ENCODE results near the gene PRDM16. TPM values are rescaled to one million over a fixed set of nuclear protein-coding genes. Genes with fewer than 3 reads are reported as not detected.

The PRDM16 gene
- total RNA-seq, 1 donor from 2014 or later, result 84.2 TPM

GRCh38 chr1:3415260-3416090 lies 346.5 kb downstream of the PRDM16 start:
- Histone ChIP-seq H3K4me1 (peaks cover 0 to 13% of the 10 kb centered on the region in 2 donors), H3K36me3 (peaks cover 42 to 76% of the 10 kb centered on the region in 2 donors), H3K4me3 (no peak overlapping the region), H3K9me3 (peaks cover 0 to 8% of the 10 kb centered on the region in 2 donors), H3K27ac (peak overlapping the region in 1 of 2 donors; percentile 33), H3K27me3 (no peaks in the 10 kb centered on the region)
- DNase-seq (ENCODE audit: low spot score in 2 of 2), result no peak
- intact Hi-C loops (cut with DNase I), result no loop called here
- TF ChIP-seq, protein P1, sequence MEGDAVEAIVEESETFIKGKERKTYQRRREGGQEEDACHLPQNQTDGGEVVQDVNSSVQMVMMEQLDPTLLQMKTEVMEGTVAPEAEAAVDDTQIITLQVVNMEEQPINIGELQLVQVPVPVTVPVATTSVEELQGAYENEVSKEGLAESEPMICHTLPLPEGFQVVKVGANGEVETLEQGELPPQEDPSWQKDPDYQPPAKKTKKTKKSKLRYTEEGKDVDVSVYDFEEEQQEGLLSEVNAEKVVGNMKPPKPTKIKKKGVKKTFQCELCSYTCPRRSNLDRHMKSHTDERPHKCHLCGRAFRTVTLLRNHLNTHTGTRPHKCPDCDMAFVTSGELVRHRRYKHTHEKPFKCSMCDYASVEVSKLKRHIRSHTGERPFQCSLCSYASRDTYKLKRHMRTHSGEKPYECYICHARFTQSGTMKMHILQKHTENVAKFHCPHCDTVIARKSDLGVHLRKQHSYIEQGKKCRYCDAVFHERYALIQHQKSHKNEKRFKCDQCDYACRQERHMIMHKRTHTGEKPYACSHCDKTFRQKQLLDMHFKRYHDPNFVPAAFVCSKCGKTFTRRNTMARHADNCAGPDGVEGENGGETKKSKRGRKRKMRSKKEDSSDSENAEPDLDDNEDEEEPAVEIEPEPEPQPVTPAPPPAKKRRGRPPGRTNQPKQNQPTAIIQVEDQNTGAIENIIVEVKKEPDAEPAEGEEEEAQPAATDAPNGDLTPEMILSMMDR (IDR thresholded peaks at IDR 0.05), result no peak

- Histone ChIP-seq H3K4me1 (peaks cover 0 to 21% of the 10 kb centered on the region in 2 donors), H3K36me3 (peaks cover 45 to 66% of the 10 kb centered on the region in 2 donors), H3K9me3 (peaks cover 0 to 8% of the 10 kb centered on the region in 2 donors), H3K27me3 (no peaks in the 10 kb centered on the region), H3K4me3 (no peak overlapping the region), H3K27ac (peak overlapping the region in 1 of 2 donors; percentile 2)
- intact Hi-C loops (cut with DNase I), result no loop called here
- TF ChIP-seq, protein P1 (IDR thresholded peaks at IDR 0.05), result peak in 1 of 3 experiments; percentile 11
- no peak for DNase-seq (ENCODE audit: low spot score in 2 of 2)
Observed at GRCh38 chr1:3417082-3417739, 348.2 kb downstream of the PRDM16 start.

- no peak for DNase-seq (ENCODE audit: low spot score in 2 of 2)
- H3K27me3 ChIP-seq, result no peaks in the 10 kb centered on the region
- peaks cover 0 to 8% of the 10 kb centered on the region in 2 donors for H3K9me3 ChIP-seq
- H3K27ac ChIP-seq, result no peak overlapping the region
- intact Hi-C loops (cut with DNase I), result no loop called here
- peaks cover 4 to 29% of the 10 kb centered on the region in 2 donors for H3K4me1 ChIP-seq
- TF ChIP-seq, protein P1 (IDR thresholded peaks at IDR 0.05), result no peak
- H3K36me3 ChIP-seq, result peaks cover 38 to 60% of the 10 kb centered on the region in 2 donors
- no peak overlapping the region for H3K4me3 ChIP-seq
Observed at GRCh38 chr1:3417934-3418333, 348.9 kb downstream of the PRDM16 start.

DNA sequence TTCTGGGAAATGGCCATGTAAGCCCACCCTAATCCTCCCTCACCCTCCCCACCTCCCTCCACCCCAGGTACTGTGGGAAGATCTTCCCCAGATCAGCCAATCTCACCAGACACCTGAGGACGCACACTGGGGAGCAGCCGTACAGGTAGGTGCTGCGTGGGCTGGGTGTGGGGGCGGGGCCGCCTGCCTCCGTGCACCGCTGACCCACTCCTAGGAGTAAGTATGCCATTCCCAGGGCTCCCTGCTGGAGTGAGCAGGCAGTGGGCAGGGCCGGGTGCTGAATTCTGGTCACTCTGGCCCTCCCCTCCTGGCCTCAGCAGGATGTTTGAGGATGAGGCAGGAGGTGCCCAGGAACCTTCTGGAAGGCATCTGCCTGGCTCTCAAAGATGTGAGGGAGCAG lies 349.6 kb downstream of the PRDM16 start:
- Histone ChIP-seq H3K9me3 (peaks cover 0 to 8% of the 10 kb centered on the region in 2 donors), H3K27me3 (no peaks in the 10 kb centered on the region), H3K27ac (peak overlapping the region; percentile 55 to 92), H3K4me3 (no peak overlapping the region), H3K36me3 (peaks cover 35 to 55% of the 10 kb centered on the region in 2 donors), H3K4me1 (peaks cover 6 to 33% of the 10 kb centered on the region in 2 donors)
- TF ChIP-seq, protein P1 (IDR thresholded peaks at IDR 0.05), result no peak
- DNase-seq (ENCODE audit: low spot score in 2 of 2), result no peak
- intact Hi-C loops (cut with DNase I), result no loop called here

DNA sequence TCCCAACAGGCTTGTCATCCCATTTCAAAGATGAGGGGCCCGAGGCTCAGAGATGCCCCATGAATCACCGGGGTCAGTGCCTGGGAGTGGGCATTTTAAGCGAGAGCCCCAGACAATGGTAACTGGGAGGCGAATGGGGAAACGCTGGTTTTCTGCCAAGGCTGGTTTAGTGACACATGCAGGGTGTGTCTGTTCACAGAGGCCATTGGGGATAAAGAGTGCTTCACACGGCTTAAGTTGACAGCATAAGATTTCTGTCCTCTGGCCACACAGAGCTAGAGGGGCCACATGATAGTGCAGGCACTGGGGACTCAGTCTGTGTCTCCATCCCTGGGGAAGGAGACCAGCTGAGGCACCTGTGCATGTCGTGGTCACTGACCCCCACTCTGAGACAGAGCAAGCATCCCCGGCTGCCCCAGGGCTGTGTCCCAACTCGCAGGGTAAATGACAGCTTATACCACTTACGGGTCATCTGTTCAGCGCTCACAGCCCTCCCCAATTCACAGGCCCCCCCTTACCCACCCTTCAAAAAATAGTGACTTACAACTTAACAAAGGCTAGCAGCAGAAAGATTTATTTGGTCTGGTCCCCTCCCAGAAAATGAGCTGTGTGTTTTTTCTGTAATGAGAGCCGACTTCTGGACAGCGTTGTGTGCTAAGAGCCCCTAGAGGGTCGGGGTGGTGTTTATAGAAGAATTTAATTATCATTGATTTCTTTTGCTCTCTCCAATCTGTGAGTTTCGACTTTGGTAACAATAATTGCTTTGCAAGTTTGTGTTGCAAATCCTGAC lies 350.6 kb downstream of the PRDM16 start:
- TF ChIP-seq, protein P1 (IDR thresholded peaks at IDR 0.05), result no peak
- Histone ChIP-seq H3K27me3 (no peaks in the 10 kb centered on the region), H3K9me3 (peaks cover 0 to 8% of the 10 kb centered on the region in 2 donors), H3K36me3 (peaks cover 33 to 45% of the 10 kb centered on the region in 2 donors), H3K4me3 (no peak overlapping the region), H3K4me1 (peaks cover 6 to 41% of the 10 kb centered on the region in 2 donors), H3K27ac (peak overlapping the region; percentile 55 to 92)
- intact Hi-C loops (cut with DNase I), result loop anchor here (5.0 to 10.0 kb wide), 3 partner anchors 202 to 1005 kb away; partner anchors contain the start of gene PEX10
- DNase-seq (ENCODE audit: low spot score in 2 of 2), result no peak

All from ascending aorta (tissue), 2 donors.